COLO829 (cell line): Measurements from ENCODE around the gene ACD.

Source experiments
- DNase-seq: peaks from one replicate; pipeline ENCODE4 v3.0.0; 2012; ENCODE audit warnings: low spot score

ACD gene

DNA sequence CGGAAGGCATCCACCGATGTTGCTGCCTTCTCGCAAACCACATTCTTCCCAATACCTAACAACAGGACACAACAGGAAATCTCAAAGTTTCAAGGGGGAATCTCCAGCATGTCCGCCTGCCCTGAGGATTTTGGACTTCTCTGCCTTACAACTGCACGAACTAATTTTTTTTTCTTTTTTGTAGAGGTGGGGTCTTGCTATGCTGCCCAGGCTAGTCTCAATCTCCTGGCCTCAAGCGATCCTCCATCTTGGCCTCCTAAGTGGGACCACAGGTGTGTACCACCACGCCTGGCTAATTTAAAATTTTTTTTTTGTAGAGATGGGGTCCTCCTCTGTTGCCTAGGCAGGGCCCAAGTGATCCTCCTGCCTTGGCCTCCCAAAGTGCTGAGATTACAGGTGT lies 15.9 kb upstream of the ACD start:
- DNase-seq = no peak

DNA sequence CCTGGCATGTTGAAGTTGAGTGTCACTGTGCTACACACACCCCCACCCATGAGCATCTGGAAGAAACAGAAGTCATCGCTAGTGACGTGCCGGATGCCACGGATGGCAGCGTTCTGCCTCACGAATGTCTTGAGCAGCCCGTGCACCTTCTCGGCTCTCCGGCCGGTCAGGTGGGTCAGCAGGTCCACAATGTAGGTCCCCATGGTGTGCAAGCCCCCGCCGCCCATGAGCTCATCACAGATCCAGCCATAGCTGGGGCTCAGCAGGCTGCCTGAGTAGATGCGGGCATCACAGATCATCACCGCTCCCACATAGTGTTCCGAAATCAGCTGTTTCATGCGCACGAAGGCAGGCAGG lies 15.5 kb upstream of the ACD start:
- DNase-seq = no peak

- DNase-seq = no peak
Observed at GRCh38 chr16:67674851-67675578, 15.0 kb upstream of the ACD start.

- DNase-seq = no peak
Observed at GRCh38 chr16:67673712-67674580, 13.9 kb upstream of the ACD start.

- peak; percentile 54 for DNase-seq
Observed at GRCh38 chr16:67672739-67673662, 12.9 kb upstream of the ACD start.

GRCh38 chr16:67672306-67672705 lies 12.2 kb upstream of the ACD start:
- DNase-seq = no peak

DNA sequence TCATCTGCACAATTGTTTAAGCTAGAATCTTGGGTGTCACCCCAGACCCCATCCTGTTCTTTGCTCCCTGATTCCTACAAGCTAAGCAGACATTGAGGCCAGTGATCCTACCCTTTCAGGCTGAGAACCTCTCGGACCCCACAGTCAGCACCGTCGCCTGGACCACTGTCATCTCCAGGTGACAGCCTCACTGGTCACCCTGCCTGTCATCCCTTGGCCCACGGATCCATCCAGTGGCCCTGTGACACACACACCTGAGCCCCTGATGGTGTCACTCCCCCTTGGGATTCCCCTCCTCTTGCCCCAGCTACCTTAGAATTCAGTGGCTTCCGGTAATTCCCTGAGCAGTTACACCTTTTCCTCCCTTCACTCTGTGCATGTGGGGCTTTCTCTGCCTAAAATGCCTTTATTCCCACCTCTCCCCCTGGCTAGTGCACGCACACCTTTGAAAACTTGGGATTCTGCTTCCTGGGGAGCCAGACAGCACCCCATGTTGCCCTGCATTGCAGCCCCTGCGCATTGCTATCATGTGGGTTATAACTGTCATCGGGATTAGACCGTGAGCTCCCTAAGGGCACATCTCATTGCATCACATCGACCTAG lies 9.5 kb upstream of the ACD start:
- DNase-seq = no peak

GRCh38 chr16:67668495-67669157 lies 8.6 kb upstream of the ACD start:
- no peak for DNase-seq

GRCh38 chr16:67667817-67668494 lies 7.9 kb upstream of the ACD start:
- peak; percentile 63 for DNase-seq

DNA sequence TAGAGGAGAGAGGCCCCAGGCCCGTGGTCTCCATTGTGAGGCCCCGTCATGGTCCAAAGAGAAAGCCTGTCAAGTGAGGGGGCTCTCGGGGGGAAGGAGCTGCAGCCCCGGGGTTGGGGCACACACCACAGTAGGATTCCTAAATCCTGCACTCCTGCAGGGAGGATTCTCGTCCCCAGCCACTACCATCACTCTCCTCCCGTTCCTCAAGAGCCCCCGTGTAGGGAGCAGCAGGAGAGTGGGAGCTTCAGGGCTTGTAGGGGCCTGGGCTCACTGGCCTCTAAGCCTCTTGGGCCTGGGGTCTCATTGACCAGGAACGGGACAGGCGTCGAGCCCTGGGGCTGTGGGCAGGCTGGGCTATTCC lies 7.4 kb upstream of the ACD start:
- DNase-seq = no peak

DNA sequence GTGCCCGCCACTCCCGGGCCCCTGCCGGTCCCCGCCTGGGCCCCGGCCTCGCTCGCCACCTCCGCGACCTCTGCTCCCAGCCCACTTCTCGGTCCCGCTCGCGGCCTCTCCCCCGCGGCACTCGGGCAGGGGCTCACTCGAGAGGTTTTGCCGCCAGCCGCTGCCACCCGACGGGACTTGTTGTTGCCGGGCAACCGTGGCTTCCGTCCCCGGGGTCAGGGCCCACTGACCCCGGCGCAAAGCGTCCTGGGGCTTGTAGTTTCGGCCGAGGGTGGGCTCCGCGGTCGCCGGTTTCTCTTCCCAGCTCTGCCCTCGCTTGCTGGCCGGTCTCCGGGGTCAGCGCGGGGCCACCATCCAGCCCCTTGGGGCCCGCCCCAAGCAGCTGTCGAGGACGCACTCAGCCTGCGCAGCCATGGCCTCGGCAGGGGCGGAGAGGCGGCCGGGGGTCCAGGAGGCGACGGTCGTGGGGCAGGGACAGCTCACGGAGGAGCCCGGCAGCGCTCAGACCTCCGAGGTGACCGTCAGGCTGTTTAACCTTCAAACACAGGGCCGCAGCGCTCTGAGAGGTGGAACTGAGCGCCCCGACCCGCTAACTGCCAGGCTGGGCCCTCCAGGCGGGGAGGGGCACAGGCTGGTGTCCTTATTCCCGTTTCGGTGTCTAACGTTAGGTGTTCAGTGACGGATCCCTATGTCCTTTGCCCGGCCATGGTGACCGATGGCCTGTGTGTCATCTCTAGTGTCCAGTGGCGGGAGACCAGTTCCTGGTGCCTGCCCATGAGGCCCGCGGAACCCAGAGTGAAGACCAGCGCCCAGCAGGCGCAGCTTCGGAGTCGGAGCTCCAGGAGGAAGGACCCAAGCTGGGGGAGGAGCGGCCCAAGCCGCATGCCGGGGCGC lies 6.7 kb upstream of the ACD start, which contains the start of the genes C16orf86 and ENKD1:
Gene C16orf86, plus strand, starts transcription at position 256 of the 894 bp plus-strand sequence. Its CDS starts 157 bp downstream, at position 413.
Gene ENKD1, minus strand, starts transcription at position 192 of the 894 bp plus-strand sequence. CDS start 308 bp downstream, outside the sequence.
- peak; percentile 50 for DNase-seq

DNA sequence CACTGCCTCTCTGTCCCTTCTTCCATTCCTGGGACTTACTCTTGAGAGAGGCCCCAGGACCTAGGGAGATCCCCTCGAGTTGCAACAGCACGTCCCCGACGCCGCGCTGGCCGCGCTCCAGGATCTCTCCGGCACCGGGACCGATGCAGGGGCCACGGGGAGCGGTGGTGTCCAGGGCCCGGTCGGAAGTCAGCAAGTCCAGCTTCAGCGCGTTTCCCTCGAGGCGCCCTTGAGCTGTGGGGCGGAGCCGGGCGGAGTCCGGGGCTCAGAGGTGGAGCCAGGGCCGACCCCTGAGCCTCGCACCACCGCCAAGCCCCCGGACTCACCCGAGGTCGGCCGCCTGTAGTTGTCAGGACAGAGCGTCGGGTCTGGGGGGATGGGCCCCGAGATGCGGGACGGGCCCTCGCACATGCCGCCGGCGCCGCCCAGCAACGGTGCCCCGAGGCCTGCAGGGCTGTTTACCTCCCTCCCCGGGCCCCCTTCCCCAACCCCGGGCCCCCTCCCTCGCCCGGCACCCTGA lies 6.0 kb upstream of the ACD start:
- DNase-seq = no peak

- no peak for DNase-seq
Observed at GRCh38 chr16:67665598-67665997, 5.5 kb upstream of the ACD start.

DNA sequence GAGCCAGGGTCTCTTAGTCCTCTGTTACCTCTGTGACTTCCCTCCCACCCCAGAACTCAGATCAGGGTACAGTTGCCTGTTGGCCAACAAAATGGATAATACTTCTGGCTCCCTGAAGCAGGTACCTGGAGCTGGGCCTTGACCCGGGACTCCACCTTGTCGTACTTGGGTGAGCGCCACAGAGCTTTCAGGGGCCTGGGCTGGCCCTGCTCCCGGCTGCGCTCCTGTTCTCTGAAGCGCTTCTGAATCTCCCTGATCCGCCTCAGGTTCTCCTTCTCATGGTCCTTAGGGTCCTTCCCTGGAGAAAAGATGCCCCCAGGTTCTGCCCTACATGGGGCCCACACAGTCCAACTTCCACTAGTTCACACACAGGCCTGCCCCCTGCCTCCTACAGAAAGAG lies 4.8 kb upstream of the ACD start:
- no peak for DNase-seq

DNA sequence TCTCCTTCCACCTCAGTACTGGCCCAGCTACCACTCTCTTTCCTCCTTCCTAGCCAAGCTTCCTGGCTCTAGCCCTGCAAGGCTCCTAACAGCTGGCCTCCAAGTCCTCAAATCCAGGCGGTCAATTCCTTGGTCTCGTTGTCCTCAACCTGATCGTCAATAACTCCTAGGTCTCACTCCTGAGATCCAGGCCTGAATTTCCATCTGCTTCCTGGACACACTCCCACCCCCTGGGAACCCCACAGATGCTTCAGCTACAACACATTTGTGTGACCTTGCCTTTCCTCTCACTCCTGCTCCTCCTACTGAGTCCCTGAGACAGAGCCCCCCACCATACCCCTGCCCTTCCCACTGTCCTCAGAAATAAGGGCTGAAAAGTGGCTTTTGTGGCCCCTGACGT lies 4.2 kb upstream of the ACD start:
- DNase-seq = no peak

DNA sequence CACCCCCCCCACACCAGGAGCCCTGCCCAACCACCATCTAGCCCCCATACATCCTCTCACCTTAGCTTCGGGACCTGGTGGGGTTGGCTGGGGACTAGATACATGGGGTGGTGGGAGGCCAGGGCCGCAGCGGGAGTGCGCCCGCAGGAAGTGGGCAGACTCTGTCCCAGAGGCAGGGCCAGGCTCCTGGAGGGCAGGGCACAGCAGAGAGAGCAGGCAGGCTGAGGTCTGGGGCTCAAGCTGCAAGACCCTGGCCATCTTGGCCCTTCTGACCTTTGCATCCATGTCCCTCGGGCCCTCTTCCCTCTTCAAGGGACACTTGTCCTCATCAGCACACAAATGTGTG lies 3.8 kb upstream of the ACD start:
- DNase-seq = no peak

GRCh38 chr16:67663151-67663876 lies 3.3 kb upstream of the ACD start:
- no peak for DNase-seq

- no peak for DNase-seq
Observed at GRCh38 chr16:67662653-67663010, 2.6 kb upstream of the ACD start.
